K562 (cell line): ENCODE data around the gene OR11L1. TPM values are rescaled to one million over a fixed set of nuclear protein-coding genes. Genes with fewer than 3 reads are reported as not detected.

Source experiments
- BHLHE40 ChIP-seq: IDR thresholded peaks from 2 replicates; pipeline ENCODE4 v1.6.1; 2011; ENCODE audit warnings: low read length, improper control_type of control experiment
- CAMTA2 ChIP-seq: fragments of 250-450 bp; sonication (Bioruptor Pico); conservative IDR thresholded peaks from 2 replicates; pipeline ENCODE4 v1.5.1; 2022
- CBFA2T2 ChIP-seq: fragments of 450-650 bp; conservative IDR thresholded peaks from 2 replicates; pipeline ENCODE4 v1.6.1; 2017; ENCODE audit warnings: mild to moderate bottlenecking
- CBX2 ChIP-seq: fragments of 200-600 bp; sonication (generic); IDR thresholded peaks from one replicate; pipeline ENCODE4 v1.6.1; 2012; ENCODE audit warnings: mild to moderate bottlenecking, low read length, inconsistent platforms; ENCODE audit not compliant: insufficient read depth, poor library complexity, severe bottlenecking
- CHD4 ChIP-seq: fragments of 200-600 bp; sonication (generic); IDR thresholded peaks from 3 replicates; pipeline ENCODE4 v1.6.1; 2012; ENCODE audit warnings: low read depth, mild to moderate bottlenecking, mixed read lengths, low read length, inconsistent platforms; ENCODE audit not compliant: insufficient read depth, insufficient replicate concordance, poor library complexity, severe bottlenecking
- COPS2 ChIP-seq: fragments of 450-650 bp; conservative IDR thresholded peaks from 2 replicates; pipeline ENCODE4 v1.6.1; 2016; ENCODE audit warnings: mild to moderate bottlenecking, moderate library complexity
- CSDE1 ChIP-seq, 2 experiments: fragments of 450-650 bp; IDR thresholded peaks; 2 replicates each; pipeline ENCODE4 v1.6.1; 2016; ENCODE audit warnings: mild to moderate bottlenecking in 1 of 2
- ELF4 ChIP-seq: fragments of 450-650 bp; formaldehyde crosslinking; IDR thresholded peaks from 2 replicates; pipeline ENCODE4 v1.4.0; 2022; ENCODE audit warnings: missing genetic modification characterization
- GTF2A2 ChIP-seq: IDR thresholded peaks from 2 replicates; pipeline ENCODE4 v1.6.1; 2016; ENCODE audit warnings: mild to moderate bottlenecking, missing genetic modification characterization, missing compliant biosample characterization
- KDM4B ChIP-seq, 2 experiments: fragments of 450-650 bp in 1 of 2; sonication (generic) in 1 of 2; IDR thresholded peaks; 2 replicates each; pipeline ENCODE4 v1.6.1; 2016 to 2017; ENCODE audit warnings: borderline replicate concordance in 2 of 2, antibody characterized with exemption in 1 of 2, low read depth in 1 of 2, mild to moderate bottlenecking in 1 of 2
- MCM5 ChIP-seq: fragments of 450-650 bp; IDR thresholded peaks from 2 replicates; pipeline ENCODE4 v1.6.1; 2016; ENCODE audit warnings: low read depth
- RAD21 ChIP-seq, 2 experiments: fragments of 250-450 bp in 1 of 2; fragments of 450-650 bp in 1 of 2; sonication (Bioruptor Pico) in 1 of 2; formaldehyde crosslinking in 1 of 2; IDR thresholded peaks in 1 of 2; conservative IDR thresholded peaks in 1 of 2; 2 replicates each; pipeline versions ENCODE4 v1.4.0 to v1.8.0; 2020 to 2022; ENCODE audit warnings: mild to moderate bottlenecking in 2 of 2, moderate library complexity in 1 of 2
- SIN3B ChIP-seq: fragments of 450-650 bp; IDR thresholded peaks from 2 replicates; pipeline ENCODE4 v1.6.1; 2017; ENCODE audit warnings: low read depth, mild to moderate bottlenecking, moderate library complexity
- TRIM24 ChIP-seq, 2 experiments: fragments of 450-650 bp; IDR thresholded peaks; 2 replicates each; pipeline ENCODE4 v1.6.1; 2016
- ZFP1 ChIP-seq: fragments of 450-650 bp; formaldehyde crosslinking; IDR thresholded peaks from 2 replicates; pipeline ENCODE4 v1.4.0; 2020; ENCODE audit warnings: mild to moderate bottlenecking, mixed read lengths
- ZNF184 ChIP-seq: sonication (generic); formaldehyde crosslinking; IDR thresholded peaks from 2 replicates; pipeline ENCODE4 v1.5.0; 2020; ENCODE audit warnings: missing genetic modification reagents
- ZNF695 ChIP-seq: fragments of 450-650 bp; formaldehyde crosslinking; IDR thresholded peaks from 2 replicates; pipeline ENCODE4 v1.4.0; 2020; ENCODE audit warnings: mild to moderate bottlenecking, moderate library complexity
- polyA plus RNA-seq, 8 experiments: library from polyadenylated mRNA; depleted of rRNA in 4 of 8; stranded (reverse) in 5 of 8; unstranded in 3 of 8; fragments of >200 nt; fragmentation: Nextera tagmentation in 2 of 8; fragmentation: Illumina TruSeq in 1 of 8; extraction: Ambion mirVana in 2 of 8; extraction: Trizol in 1 of 8; gene quantifications; 2 replicates each; pipeline versions ENCODE4 v1.2.1 to v1.2.3, GENCODE V29; 2011 to 2014; ENCODE audit warnings: inconsistent platforms in 1 of 8, missing spikeins in 1 of 8
- total RNA-seq, 7 experiments: library from RNA; depleted of rRNA in 6 of 7; stranded (reverse); fragments of >200 nt in 6 of 7; fragmentation: Illumina TruSeq in 2 of 7; extraction: Trizol in 2 of 7; gene quantifications; 2 replicates each; pipeline versions ENCODE4 v1.2.1 to v1.2.3, GENCODE V29; 2011 to 2021; ENCODE audit warnings: low replicate concordance in 1 of 7
- TF ChIP-seq, protein P1 (sequence below): fragments of 450-650 bp; IDR thresholded peaks from 2 replicates; pipeline ENCODE4 v1.6.1; 2016; ENCODE audit warnings: mild to moderate bottlenecking, moderate library complexity

OR11L1 gene
- total and polyA plus RNA-seq, 9 of the 15 experiments (the other 6 are each of a cell fraction or from before 2014, with no cell fraction given): not detected

GRCh38 chr1:247854899-247855545 lies 13.3 kb upstream of the OR11L1 start (continued):
- TF ChIP-seq KDM4B (IDR thresholded peaks at IDR 0.05; ENCODE audit: borderline replicate concordance in 2 of 2, low read depth in 1 of 2) (no peak), CSDE1 (IDR thresholded peaks at IDR 0.05) (no peak), SIN3B (no peak), TRIM24 (IDR thresholded peaks at IDR 0.05) (peak; percentile 69 to 70), CAMTA2 (CRISPR knock-in tag) (no peak), ELF4 (CRISPR knock-in tag) (no peak), ZNF695 (no peak), ZNF184 (CRISPR knock-in tag) (no peak), CHD4 (no peak), RAD21 (CRISPR knock-in tag; conservative IDR thresholded peaks at IDR 0.05 in 1 of 2, IDR thresholded peaks at IDR 0.05 in 1 of 2) (0 out of 4 replicates have a peak, but pooled peaks have one; percentile 1 to 6), MCM5 (no peak), COPS2 (no peak), BHLHE40 (no peak), CBFA2T2 (peak; percentile 90), CBX2 (no peak), GTF2A2 (tag) (no peak), ZFP1 (CRISPR knock-in tag) (no peak)
- TF ChIP-seq, protein P1, sequence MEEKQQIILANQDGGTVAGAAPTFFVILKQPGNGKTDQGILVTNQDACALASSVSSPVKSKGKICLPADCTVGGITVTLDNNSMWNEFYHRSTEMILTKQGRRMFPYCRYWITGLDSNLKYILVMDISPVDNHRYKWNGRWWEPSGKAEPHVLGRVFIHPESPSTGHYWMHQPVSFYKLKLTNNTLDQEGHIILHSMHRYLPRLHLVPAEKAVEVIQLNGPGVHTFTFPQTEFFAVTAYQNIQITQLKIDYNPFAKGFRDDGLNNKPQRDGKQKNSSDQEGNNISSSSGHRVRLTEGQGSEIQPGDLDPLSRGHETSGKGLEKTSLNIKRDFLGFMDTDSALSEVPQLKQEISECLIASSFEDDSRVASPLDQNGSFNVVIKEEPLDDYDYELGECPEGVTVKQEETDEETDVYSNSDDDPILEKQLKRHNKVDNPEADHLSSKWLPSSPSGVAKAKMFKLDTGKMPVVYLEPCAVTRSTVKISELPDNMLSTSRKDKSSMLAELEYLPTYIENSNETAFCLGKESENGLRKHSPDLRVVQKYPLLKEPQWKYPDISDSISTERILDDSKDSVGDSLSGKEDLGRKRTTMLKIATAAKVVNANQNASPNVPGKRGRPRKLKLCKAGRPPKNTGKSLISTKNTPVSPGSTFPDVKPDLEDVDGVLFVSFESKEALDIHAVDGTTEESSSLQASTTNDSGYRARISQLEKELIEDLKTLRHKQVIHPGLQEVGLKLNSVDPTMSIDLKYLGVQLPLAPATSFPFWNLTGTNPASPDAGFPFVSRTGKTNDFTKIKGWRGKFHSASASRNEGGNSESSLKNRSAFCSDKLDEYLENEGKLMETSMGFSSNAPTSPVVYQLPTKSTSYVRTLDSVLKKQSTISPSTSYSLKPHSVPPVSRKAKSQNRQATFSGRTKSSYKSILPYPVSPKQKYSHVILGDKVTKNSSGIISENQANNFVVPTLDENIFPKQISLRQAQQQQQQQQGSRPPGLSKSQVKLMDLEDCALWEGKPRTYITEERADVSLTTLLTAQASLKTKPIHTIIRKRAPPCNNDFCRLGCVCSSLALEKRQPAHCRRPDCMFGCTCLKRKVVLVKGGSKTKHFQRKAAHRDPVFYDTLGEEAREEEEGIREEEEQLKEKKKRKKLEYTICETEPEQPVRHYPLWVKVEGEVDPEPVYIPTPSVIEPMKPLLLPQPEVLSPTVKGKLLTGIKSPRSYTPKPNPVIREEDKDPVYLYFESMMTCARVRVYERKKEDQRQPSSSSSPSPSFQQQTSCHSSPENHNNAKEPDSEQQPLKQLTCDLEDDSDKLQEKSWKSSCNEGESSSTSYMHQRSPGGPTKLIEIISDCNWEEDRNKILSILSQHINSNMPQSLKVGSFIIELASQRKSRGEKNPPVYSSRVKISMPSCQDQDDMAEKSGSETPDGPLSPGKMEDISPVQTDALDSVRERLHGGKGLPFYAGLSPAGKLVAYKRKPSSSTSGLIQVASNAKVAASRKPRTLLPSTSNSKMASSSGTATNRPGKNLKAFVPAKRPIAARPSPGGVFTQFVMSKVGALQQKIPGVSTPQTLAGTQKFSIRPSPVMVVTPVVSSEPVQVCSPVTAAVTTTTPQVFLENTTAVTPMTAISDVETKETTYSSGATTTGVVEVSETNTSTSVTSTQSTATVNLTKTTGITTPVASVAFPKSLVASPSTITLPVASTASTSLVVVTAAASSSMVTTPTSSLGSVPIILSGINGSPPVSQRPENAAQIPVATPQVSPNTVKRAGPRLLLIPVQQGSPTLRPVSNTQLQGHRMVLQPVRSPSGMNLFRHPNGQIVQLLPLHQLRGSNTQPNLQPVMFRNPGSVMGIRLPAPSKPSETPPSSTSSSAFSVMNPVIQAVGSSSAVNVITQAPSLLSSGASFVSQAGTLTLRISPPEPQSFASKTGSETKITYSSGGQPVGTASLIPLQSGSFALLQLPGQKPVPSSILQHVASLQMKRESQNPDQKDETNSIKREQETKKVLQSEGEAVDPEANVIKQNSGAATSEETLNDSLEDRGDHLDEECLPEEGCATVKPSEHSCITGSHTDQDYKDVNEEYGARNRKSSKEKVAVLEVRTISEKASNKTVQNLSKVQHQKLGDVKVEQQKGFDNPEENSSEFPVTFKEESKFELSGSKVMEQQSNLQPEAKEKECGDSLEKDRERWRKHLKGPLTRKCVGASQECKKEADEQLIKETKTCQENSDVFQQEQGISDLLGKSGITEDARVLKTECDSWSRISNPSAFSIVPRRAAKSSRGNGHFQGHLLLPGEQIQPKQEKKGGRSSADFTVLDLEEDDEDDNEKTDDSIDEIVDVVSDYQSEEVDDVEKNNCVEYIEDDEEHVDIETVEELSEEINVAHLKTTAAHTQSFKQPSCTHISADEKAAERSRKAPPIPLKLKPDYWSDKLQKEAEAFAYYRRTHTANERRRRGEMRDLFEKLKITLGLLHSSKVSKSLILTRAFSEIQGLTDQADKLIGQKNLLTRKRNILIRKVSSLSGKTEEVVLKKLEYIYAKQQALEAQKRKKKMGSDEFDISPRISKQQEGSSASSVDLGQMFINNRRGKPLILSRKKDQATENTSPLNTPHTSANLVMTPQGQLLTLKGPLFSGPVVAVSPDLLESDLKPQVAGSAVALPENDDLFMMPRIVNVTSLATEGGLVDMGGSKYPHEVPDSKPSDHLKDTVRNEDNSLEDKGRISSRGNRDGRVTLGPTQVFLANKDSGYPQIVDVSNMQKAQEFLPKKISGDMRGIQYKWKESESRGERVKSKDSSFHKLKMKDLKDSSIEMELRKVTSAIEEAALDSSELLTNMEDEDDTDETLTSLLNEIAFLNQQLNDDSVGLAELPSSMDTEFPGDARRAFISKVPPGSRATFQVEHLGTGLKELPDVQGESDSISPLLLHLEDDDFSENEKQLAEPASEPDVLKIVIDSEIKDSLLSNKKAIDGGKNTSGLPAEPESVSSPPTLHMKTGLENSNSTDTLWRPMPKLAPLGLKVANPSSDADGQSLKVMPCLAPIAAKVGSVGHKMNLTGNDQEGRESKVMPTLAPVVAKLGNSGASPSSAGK: peak; percentile 54; the same call in 1 of the 2 replicates
